ENCODE measurements around the gene USP10. TPM values are rescaled to one million over a fixed set of nuclear protein-coding genes. Genes with fewer than 3 reads are reported as not detected.

The USP10 gene
- total and polyA plus RNA-seq, 7 donors, result 17.1 to 64.3 (median 43.9) TPM

DNA sequence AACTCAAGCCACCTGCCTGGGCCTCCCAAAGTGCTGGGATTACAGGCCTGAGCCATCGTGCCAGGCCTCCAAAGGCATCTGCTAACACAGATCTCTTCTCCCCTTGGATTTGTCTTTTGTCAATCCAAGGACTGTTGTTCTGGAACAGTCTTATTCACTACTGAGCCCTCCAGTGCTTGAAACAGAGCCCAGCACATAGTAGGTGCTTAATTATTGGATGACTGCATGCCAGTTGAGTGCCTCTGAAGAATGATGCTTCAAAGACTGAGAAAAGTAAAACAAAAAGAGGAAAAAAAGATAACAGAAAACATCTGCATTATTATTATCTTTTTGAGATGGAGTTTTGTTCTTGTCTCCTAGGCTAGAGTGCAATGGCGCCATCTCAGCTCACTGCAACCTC is 118.3 kb downstream of the USP10 start:
- no peaks in the 10 kb centered on the region for H3K9me3 ChIP-seq
- peaks cover 0 to 34% (median 25%) of the 10 kb centered on the region in 4 donors for H3K4me1 ChIP-seq
- no peak for DNase-seq
- WGBS, 2 donors, result 58 to 81% methylated on average over 2 of the region's 2 CpGs
- no peaks in the 10 kb centered on the region for H3K27me3 ChIP-seq
- TF ChIP-seq, protein P1, sequence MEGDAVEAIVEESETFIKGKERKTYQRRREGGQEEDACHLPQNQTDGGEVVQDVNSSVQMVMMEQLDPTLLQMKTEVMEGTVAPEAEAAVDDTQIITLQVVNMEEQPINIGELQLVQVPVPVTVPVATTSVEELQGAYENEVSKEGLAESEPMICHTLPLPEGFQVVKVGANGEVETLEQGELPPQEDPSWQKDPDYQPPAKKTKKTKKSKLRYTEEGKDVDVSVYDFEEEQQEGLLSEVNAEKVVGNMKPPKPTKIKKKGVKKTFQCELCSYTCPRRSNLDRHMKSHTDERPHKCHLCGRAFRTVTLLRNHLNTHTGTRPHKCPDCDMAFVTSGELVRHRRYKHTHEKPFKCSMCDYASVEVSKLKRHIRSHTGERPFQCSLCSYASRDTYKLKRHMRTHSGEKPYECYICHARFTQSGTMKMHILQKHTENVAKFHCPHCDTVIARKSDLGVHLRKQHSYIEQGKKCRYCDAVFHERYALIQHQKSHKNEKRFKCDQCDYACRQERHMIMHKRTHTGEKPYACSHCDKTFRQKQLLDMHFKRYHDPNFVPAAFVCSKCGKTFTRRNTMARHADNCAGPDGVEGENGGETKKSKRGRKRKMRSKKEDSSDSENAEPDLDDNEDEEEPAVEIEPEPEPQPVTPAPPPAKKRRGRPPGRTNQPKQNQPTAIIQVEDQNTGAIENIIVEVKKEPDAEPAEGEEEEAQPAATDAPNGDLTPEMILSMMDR (IDR thresholded peaks at IDR 0.05), result no peak
- TF ChIP-seq POLR2AphosphoS5 (IDR thresholded peaks at IDR 0.05) (no peak), POLR2A (IDR thresholded peaks at IDR 0.05) (no peak), EP300 (IDR thresholded peaks at IDR 0.05) (no peak)
- intact Hi-C loops (cut with DNase I), result no loop called here
- peak overlapping the region in 1 of 4 donors; percentile 98 for H3K27ac ChIP-seq
- peaks cover 0 to 13% (median 0%) of the 10 kb centered on the region in 4 donors for H3K36me3 ChIP-seq
- H3K4me3 ChIP-seq, result no peak overlapping the region

- DNase-seq, result no peak
- Histone ChIP-seq H3K36me3 (peaks cover 0 to 21% (median 0%) of the 10 kb centered on the region in 4 donors), H3K27ac (peak overlapping the region; percentile 96 to 100 (median 98)), H3K27me3 (no peaks in the 10 kb centered on the region), H3K4me1 (peaks cover 0 to 44% (median 34%) of the 10 kb centered on the region in 4 donors), H3K9me3 (no peaks in the 10 kb centered on the region), H3K4me3 (peak overlapping the region in 2 of 4 donors; percentile 74 to 85)
- TF ChIP-seq, protein P1 (IDR thresholded peaks at IDR 0.05), result no peak
- TF ChIP-seq POLR2AphosphoS5 (IDR thresholded peaks at IDR 0.05) (no peak), EP300 (IDR thresholded peaks at IDR 0.05) (no peak), POLR2A (IDR thresholded peaks at IDR 0.05) (no peak)
- WGBS, 2 donors, result 33 to 52% methylated on average over 29 of the region's 29 CpGs
- intact Hi-C loops (cut with DNase I), result no loop called here
Measured at GRCh38 chr16:84818989-84819643, 119.3 kb downstream of the USP10 start.

- peak within 1 kb of the TSS; percentile 96 to 100 (median 98) for H3K27ac ChIP-seq
Measured at GRCh38 chr16:84819644-84820304, 120.0 kb downstream of the USP10 start, which contains the start of gene CRISPLD2. CRISPLD2 (plus strand) TSS chr16:84819985; CDS start chr16:84838496, 18,511 bp downstream.

GRCh38 chr16:84820305-84820684 is 120.5 kb downstream of the USP10 start:
- intact Hi-C loops (cut with DNase I), result loop anchor here (10.0 kb wide), 1 partner anchor 525 kb away; the partner anchor contains the start of gene WFDC1
- peak; percentile 64 for DNase-seq
- H3K9me3 ChIP-seq, result no peaks in the 10 kb centered on the region
- H3K27ac ChIP-seq, result peak overlapping the region; percentile 96 to 100 (median 98)
- H3K27me3 ChIP-seq, result no peaks in the 10 kb centered on the region
- peaks cover 0 to 28% (median 0%) of the 10 kb centered on the region in 4 donors for H3K36me3 ChIP-seq
- WGBS, 2 donors, result 21 to 52% methylated on average over 8 of the region's 8 CpGs
- TF ChIP-seq EP300 (IDR thresholded peaks at IDR 0.05), result no peak
- TF ChIP-seq POLR2AphosphoS5 (IDR thresholded peaks at IDR 0.05), result no peak
- no peak for TF ChIP-seq POLR2A (IDR thresholded peaks at IDR 0.05)
- TF ChIP-seq, protein P1 (IDR thresholded peaks at IDR 0.05), result no peak
- H3K4me3 ChIP-seq, result peak overlapping the region; percentile 66 to 85 (median 78)
- peaks cover 0 to 56% (median 46%) of the 10 kb centered on the region in 4 donors for H3K4me1 ChIP-seq

More at GRCh38 chr16:84819644-84820304, 120.0 kb downstream of the USP10 start, which contains the start of gene CRISPLD2:
- Histone ChIP-seq H3K4me1 (peaks cover 0 to 51% (median 41%) of the 10 kb centered on the region in 4 donors), H3K36me3 (peaks cover 0 to 28% (median 0%) of the 10 kb centered on the region in 4 donors), H3K9me3 (no peaks in the 10 kb centered on the region), H3K27me3 (no peaks in the 10 kb centered on the region), H3K4me3 (peak within 1 kb of the TSS; percentile 66 to 85 (median 78))
- DNase-seq, result peak; percentile 99
- TF ChIP-seq POLR2A (IDR thresholded peaks at IDR 0.05) (peak; percentile 99 to 100), POLR2AphosphoS5 (IDR thresholded peaks at IDR 0.05) (peak; percentile 100), EP300 (IDR thresholded peaks at IDR 0.05) (no peak)
- intact Hi-C loops (cut with DNase I), result loop anchor here (10.0 kb wide), 1 partner anchor 525 kb away; the partner anchor contains the start of gene WFDC1
- 3 to 4% methylated on average over 53 of the region's 53 CpGs for WGBS, 2 donors

All from sigmoid colon (tissue), 7 donors.